ENCODE data around the gene JAZF1.

Gene JAZF1

DNA sequence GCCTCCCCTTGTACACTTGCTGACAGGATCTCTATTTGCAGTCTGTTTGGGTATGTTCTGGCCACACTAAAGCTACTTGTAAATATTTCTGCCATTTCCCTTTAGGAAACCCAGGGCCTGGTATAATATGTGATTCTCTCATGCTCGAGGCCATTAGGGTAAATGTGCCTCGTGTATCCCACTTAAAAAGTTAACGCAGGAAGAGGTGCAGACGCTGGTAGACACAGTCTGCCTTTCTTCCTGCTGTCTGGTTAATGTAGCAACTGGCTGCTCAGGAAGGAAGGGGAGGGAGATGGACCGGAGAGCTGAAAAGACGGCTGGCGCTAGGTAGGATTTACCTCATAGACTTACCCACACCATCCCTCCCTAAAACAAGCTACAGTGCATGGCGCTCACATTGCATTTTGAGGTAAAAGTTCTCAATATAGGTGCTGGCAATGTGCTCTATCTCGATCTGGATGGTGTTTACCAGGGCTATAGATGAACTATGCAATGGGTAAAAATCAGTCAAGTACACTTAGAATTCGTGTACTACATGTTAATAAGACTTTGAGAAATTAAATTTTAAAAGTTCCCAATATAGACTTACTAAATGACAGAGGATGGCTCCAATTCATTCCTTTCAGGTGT, 125.9 kb downstream of the JAZF1 start:
- H3F3A ChIP-seq (ENCODE audit: insufficient read depth, low read length) = no peaks in the 10 kb centered on the region
- H3K4me1 ChIP-seq (ENCODE audit: low read length) = no peaks in the 10 kb centered on the region
- no peak for TF ChIP-seq EZH2 (optimal IDR thresholded peaks at IDR 0.05; ENCODE audit: low read depth, low read length)
- H3K4me3 ChIP-seq (ENCODE audit: low read length) = no peak overlapping the region
- H4K20me1 ChIP-seq (ENCODE audit: insufficient read depth, low read length) = no peaks in the 10 kb centered on the region
- H3K27me3 ChIP-seq (replicated peaks; ENCODE audit: insufficient read depth, low read length) = no peaks in the 10 kb centered on the region
- H3K27ac ChIP-seq (ENCODE audit: low read length) = no peak overlapping the region
- H3K9me2 ChIP-seq (replicated peaks; ENCODE audit: insufficient read depth, low read length) = no peaks in the 10 kb centered on the region
- no peak overlapping the region for H2AFZ ChIP-seq (ENCODE audit: low read length)
- no peak overlapping the region for H3K4me2 ChIP-seq (ENCODE audit: low read depth, low read length)
- H3K36me3 ChIP-seq (replicated peaks; ENCODE audit: insufficient read depth, low read length) = no peaks in the 10 kb centered on the region
- no peaks in the 10 kb centered on the region for H3K9me3 ChIP-seq (replicated peaks; ENCODE audit: insufficient read depth, low read length)
- H3K9ac ChIP-seq (ENCODE audit: low read length) = no peak overlapping the region
- DNase-seq = no peak
- H3K79me2 ChIP-seq (ENCODE audit: low read length) = no peaks in the 10 kb centered on the region

DNA sequence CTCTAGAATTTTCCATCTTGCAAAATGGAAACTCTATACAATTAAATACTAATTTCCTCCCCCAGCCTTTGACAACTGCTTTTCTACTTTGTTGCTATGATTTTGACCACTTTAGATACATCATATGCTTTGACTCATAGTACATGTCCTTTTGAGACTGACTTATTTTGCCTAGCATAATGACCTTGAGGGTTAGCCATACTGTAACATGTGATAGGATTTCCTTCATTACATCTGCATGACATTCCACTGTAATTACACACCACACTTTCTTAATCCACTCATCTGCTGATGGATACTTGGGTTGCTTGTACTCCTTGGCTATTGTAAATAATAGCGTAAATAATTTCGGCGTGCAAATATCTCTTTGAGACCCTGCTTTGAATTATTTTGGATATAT, 127.7 kb downstream of the JAZF1 start:
- TF ChIP-seq EZH2phosphoT487 (IDR thresholded peaks at IDR 0.05; ENCODE audit: low read length) = no peak
- no peak for TF ChIP-seq EZH2 (optimal IDR thresholded peaks at IDR 0.05; ENCODE audit: low read depth, low read length)
- TF ChIP-seq, protein P1, sequence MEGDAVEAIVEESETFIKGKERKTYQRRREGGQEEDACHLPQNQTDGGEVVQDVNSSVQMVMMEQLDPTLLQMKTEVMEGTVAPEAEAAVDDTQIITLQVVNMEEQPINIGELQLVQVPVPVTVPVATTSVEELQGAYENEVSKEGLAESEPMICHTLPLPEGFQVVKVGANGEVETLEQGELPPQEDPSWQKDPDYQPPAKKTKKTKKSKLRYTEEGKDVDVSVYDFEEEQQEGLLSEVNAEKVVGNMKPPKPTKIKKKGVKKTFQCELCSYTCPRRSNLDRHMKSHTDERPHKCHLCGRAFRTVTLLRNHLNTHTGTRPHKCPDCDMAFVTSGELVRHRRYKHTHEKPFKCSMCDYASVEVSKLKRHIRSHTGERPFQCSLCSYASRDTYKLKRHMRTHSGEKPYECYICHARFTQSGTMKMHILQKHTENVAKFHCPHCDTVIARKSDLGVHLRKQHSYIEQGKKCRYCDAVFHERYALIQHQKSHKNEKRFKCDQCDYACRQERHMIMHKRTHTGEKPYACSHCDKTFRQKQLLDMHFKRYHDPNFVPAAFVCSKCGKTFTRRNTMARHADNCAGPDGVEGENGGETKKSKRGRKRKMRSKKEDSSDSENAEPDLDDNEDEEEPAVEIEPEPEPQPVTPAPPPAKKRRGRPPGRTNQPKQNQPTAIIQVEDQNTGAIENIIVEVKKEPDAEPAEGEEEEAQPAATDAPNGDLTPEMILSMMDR (IDR thresholded peaks at IDR 0.05; ENCODE audit: low read length) = no peak
- H3F3A ChIP-seq (ENCODE audit: insufficient read depth, low read length) = no peaks in the 10 kb centered on the region
- no peak for DNase-seq
- no peak overlapping the region for H3K9ac ChIP-seq (ENCODE audit: low read length)
- no peaks in the 10 kb centered on the region for H3K79me2 ChIP-seq (ENCODE audit: low read length)
- H3K9me2 ChIP-seq (replicated peaks; ENCODE audit: insufficient read depth, low read length) = no peaks in the 10 kb centered on the region
- H3K27me3 ChIP-seq (replicated peaks; ENCODE audit: insufficient read depth, low read length) = no peaks in the 10 kb centered on the region
- H3K9me3 ChIP-seq (replicated peaks; ENCODE audit: insufficient read depth, low read length) = no peaks in the 10 kb centered on the region
- no peak overlapping the region for H3K27ac ChIP-seq (ENCODE audit: low read length)
- H3K4me2 ChIP-seq (ENCODE audit: low read depth, low read length) = no peak overlapping the region
- no peak overlapping the region for H2AFZ ChIP-seq (ENCODE audit: low read length)
- no peaks in the 10 kb centered on the region for H3K36me3 ChIP-seq (replicated peaks; ENCODE audit: insufficient read depth, low read length)
- H3K4me1 ChIP-seq (ENCODE audit: low read length) = no peaks in the 10 kb centered on the region
- no peaks in the 10 kb centered on the region for H4K20me1 ChIP-seq (ENCODE audit: insufficient read depth, low read length)
- H3K4me3 ChIP-seq (ENCODE audit: low read length) = no peak overlapping the region

DNA sequence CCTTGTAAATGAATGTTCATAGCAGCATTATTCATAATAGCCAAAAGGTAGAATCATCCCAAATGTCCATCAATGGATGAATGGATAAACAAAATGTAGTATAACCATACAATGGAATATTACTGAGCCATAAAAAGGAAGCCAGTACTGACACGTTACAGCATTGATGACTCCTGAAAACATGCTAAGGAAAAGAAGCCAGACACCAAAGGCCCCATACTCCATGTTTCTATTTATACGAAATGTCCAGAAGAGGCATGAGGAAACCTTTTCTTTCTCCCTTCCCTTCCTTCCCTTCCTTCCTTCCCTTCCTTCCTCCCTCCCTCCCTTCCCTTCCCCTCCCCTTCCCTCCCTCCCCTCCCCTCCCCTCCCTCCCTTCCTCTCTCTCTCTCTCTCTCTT, 131.9 kb downstream of the JAZF1 start:
- no peak overlapping the region for H3K27ac ChIP-seq (ENCODE audit: low read length)
- H3K9me2 ChIP-seq (replicated peaks; ENCODE audit: insufficient read depth, low read length) = no peaks in the 10 kb centered on the region
- no peak for DNase-seq

DNA sequence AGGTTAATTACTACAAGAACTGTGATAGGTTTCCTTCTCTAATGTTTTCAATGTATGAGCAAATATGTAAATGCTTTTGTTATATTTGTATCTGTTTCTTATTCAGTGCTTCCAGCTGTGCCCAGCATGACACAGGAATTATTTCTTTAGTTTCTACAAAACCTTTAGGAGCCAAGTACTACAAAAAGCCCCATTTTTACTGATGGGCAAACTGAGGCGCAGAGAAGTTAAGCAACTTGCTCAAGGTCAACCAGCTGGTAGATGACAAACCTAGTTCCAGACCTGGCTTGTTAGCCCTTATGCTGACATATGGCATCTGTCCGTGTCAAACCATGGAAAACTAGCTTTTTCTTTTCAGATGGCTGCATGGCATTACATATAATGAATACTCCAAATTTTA, 134.6 kb downstream of the JAZF1 start:
- no peak overlapping the region for H3K9ac ChIP-seq (ENCODE audit: low read length)
- no peak for DNase-seq
- no peak overlapping the region for H2AFZ ChIP-seq (ENCODE audit: low read length)
- H4K20me1 ChIP-seq (ENCODE audit: insufficient read depth, low read length) = no peaks in the 10 kb centered on the region
- H3K27me3 ChIP-seq (replicated peaks; ENCODE audit: insufficient read depth, low read length) = no peaks in the 10 kb centered on the region
- H3K4me3 ChIP-seq (ENCODE audit: low read length) = no peak overlapping the region
- H3K9me2 ChIP-seq (replicated peaks; ENCODE audit: insufficient read depth, low read length) = no peaks in the 10 kb centered on the region
- no peak overlapping the region for H3K4me2 ChIP-seq (ENCODE audit: low read depth, low read length)
- H3K9me3 ChIP-seq (replicated peaks; ENCODE audit: insufficient read depth, low read length) = no peaks in the 10 kb centered on the region
- TF ChIP-seq, protein P1 (IDR thresholded peaks at IDR 0.05; ENCODE audit: low read length) = no peak
- H3K4me1 ChIP-seq (ENCODE audit: low read length) = no peaks in the 10 kb centered on the region
- no peaks in the 10 kb centered on the region for H3F3A ChIP-seq (ENCODE audit: insufficient read depth, low read length)
- H3K36me3 ChIP-seq (replicated peaks; ENCODE audit: insufficient read depth, low read length) = no peaks in the 10 kb centered on the region
- no peak overlapping the region for H3K27ac ChIP-seq (ENCODE audit: low read length)
- H3K79me2 ChIP-seq (ENCODE audit: low read length) = no peaks in the 10 kb centered on the region

More for the DNA sequence above, 131.9 kb downstream of the JAZF1 start:
- no peaks in the 10 kb centered on the region for H3K27me3 ChIP-seq (replicated peaks; ENCODE audit: insufficient read depth, low read length)
- no peak overlapping the region for H3K4me3 ChIP-seq (ENCODE audit: low read length)
- H3K4me2 ChIP-seq (ENCODE audit: low read depth, low read length) = no peak overlapping the region
- H3K9me3 ChIP-seq (replicated peaks; ENCODE audit: insufficient read depth, low read length) = no peaks in the 10 kb centered on the region
- H3K79me2 ChIP-seq (ENCODE audit: low read length) = no peaks in the 10 kb centered on the region
- H3K36me3 ChIP-seq (replicated peaks; ENCODE audit: insufficient read depth, low read length) = no peaks in the 10 kb centered on the region
- no peaks in the 10 kb centered on the region for H3F3A ChIP-seq (ENCODE audit: insufficient read depth, low read length)
- TF ChIP-seq, protein P1 (IDR thresholded peaks at IDR 0.05; ENCODE audit: low read length) = no peak
- TF ChIP-seq EZH2phosphoT487 (IDR thresholded peaks at IDR 0.05; ENCODE audit: low read length) (no peak), EZH2 (optimal IDR thresholded peaks at IDR 0.05; ENCODE audit: low read depth, low read length) (no peak)
- H3K4me1 ChIP-seq (ENCODE audit: low read length) = no peaks in the 10 kb centered on the region
- H2AFZ ChIP-seq (ENCODE audit: low read length) = no peak overlapping the region
- H3K9ac ChIP-seq (ENCODE audit: low read length) = no peak overlapping the region
- no peaks in the 10 kb centered on the region for H4K20me1 ChIP-seq (ENCODE audit: insufficient read depth, low read length)

Data from MM.1S (cell line).